ENCODE measurements around the gene ATP6V0E2. TPM values are rescaled to one million over a fixed set of nuclear protein-coding genes. Genes with fewer than 3 reads are reported as not detected.

ATP6V0E2 gene
- total RNA-seq, 1 experiment from 2014 or later, result 25.5 TPM

DNA sequence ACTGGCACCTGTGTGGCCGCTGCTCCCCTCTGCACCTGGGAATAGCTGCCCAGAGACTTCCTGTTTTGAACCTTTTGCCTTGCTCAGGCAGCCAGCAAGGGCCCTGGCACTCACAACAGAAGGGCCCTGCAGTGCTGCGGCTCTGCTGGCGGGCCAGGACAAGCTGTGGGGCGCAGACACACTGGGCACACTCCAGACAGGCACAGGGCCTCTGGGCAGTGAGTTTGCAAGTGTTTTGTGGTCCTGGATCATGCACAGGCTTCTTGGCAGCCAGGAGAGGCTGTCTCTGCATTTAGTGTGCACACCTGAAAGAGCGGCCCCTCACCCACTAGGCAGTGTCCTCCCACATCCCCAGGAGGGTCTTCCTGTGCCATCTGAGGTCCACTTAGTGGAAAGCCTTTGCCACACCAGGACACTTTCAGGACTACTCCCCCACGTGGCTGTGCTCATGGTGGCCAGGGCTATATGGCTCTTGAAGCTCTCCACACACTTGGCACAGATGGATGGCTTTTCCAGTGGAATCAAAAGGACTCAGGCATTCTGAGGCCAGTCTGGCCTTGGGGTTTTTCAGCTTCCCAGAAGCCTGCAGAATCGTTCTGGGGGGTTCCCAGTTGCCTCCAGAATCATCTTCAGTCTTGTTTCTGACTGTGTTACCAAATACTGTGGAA is 5.0 kb upstream of the ATP6V0E2 start:
- Histone ChIP-seq H3K27ac (ENCODE audit: low read depth, low read length) (no peak overlapping the region), H3K4me3 (replicated peaks in 1 of 2; ENCODE audit: low read depth in 1 of 2, low read length in 2 of 2) (no peak overlapping the region), H3K4me2 (ENCODE audit: low read length) (no peak overlapping the region), H3K4me1 (ENCODE audit: control insufficient read depth in 1 of 2, insufficient read depth in 2 of 2, low read length in 2 of 2) (peaks cover 2 to 14% of the 10 kb centered on the region in 2 experiments; a peak in 3 of 4 replicates), H4K20me1 (ENCODE audit: insufficient read depth) (no peaks in the 10 kb centered on the region), H2AFZ (ENCODE audit: low read depth, low read length, poor library complexity, severe bottlenecking) (no peak overlapping the region), H3K9ac (ENCODE audit: low read length) (no peak overlapping the region), H3K79me2 (ENCODE audit: insufficient read depth, low read length) (no peaks in the 10 kb centered on the region), H3K9me3 (ENCODE audit: control insufficient read depth in 1 of 2, insufficient read depth in 1 of 2, low read depth in 1 of 2, low read length in 2 of 2) (no peaks in the 10 kb centered on the region), H3K36me3 (ENCODE audit: control insufficient read depth in 1 of 2, insufficient read depth in 2 of 2, low read length in 2 of 2) (no peaks in the 10 kb centered on the region), H3K9me2 (ENCODE audit: insufficient read depth) (no peaks in the 10 kb centered on the region), H3K27me3 (ENCODE audit: insufficient read depth, low read length) (no peaks in the 10 kb centered on the region)
- TF ChIP-seq POLR2AphosphoS5 (IDR thresholded peaks at IDR 0.05; ENCODE audit: low read depth, low read length) (no peak), ZFX (IDR thresholded peaks at IDR 0.05) (no peak), ATF3 (IDR thresholded peaks at IDR 0.05) (no peak), ZNF274 (IDR thresholded peaks at IDR 0.05; ENCODE audit: low read depth, low read length) (no peak), CBX3 (IDR thresholded peaks at IDR 0.05; ENCODE audit: low read depth) (no peak), CTCF (IDR thresholded peaks at IDR 0.05 in 2 of 3, conservative IDR thresholded peaks at IDR 0.05 in 1 of 3; ENCODE audit: borderline replicate concordance in 1 of 3, insufficient read depth in 1 of 3, low read depth in 2 of 3, low read length in 2 of 3) (no peak), POLR2A (IDR thresholded peaks at IDR 0.05; ENCODE audit: borderline replicate concordance, extremely low read depth, insufficient read depth, insufficient read length) (no peak), SRF (IDR thresholded peaks at IDR 0.05; ENCODE audit: low read depth) (no peak), FOSL1 (IDR thresholded peaks at IDR 0.05; ENCODE audit: low read depth) (no peak), REST (IDR thresholded peaks at IDR 0.05; ENCODE audit: low read depth) (no peak), RAD21 (IDR thresholded peaks at IDR 0.05; ENCODE audit: low read depth) (no peak), ELF1 (IDR thresholded peaks at IDR 0.05; ENCODE audit: borderline replicate concordance, low read depth) (no peak), EZH2 (IDR thresholded peaks at IDR 0.05) (no peak), SP1 (IDR thresholded peaks at IDR 0.05; ENCODE audit: low read depth) (no peak), TCF7L2 (IDR thresholded peaks at IDR 0.05; ENCODE audit: borderline replicate concordance, extremely low read depth, insufficient read depth, insufficient read length) (no peak)
- ChIA-PET RAD21 (ENCODE audit: low non-redundant PET in 1 of 2, low total read pairs in 2 of 2, uncharacterized antibody in 2 of 2, unreplicated experiment in 2 of 2) (no interaction called here), CTCF (no interaction called here), POLR2A (no interaction called here)
- DNase-seq (ENCODE audit: low read depth, low spot score), result no peak
- intact Hi-C loops (cut with micrococcal nuclease), result no loop called here
- BruUV-seq (replicated peaks), result no TSS peak
- ATAC-seq, result no peak
